Activated CD4-positive, alpha-beta T cell treated with anti-CD3 and anti-CD28 coated beads, Interleukin-2, amount 10 ng/mL, durations not matched to agents 7 days and 5 days (primary cell): ENCODE data around the gene USP13. TPM values are rescaled to one million over a fixed set of nuclear protein-coding genes. Genes with fewer than 3 reads are reported as not detected.
"Not testable (repeated sequence)": the region's sequence is repeated elsewhere in the genome, so short reads cannot be mapped to it uniquely, and the experiment has no call there.

ENCODE experiments used
- CTCF ChIA-PET: fragments of 350-600 bp; sonication (Branson Sonifier 250); formaldehyde crosslinking; loops from one replicate; lab custom pipeline; 2021; ENCODE audit warnings: antibody characterized with exemption; lab: Charles Lee
- POLR2A ChIA-PET: fragments of 350-600 bp; sonication (Branson Sonifier 250); formaldehyde crosslinking; loops from one replicate; lab custom pipeline; 2021; ENCODE audit warnings: antibody characterized with exemption; lab: Charles Lee
- DNase-seq: peaks from one replicate; pipeline ENCODE4 v3.0.0-alpha.2; 2020
- H3K27ac Mint-ChIP-seq: one replicate; pipeline ENCODE4 v1.8.0; 2021; ENCODE audit warnings: mild to moderate bottlenecking, moderate library complexity, mixed read lengths
- H3K27me3 Mint-ChIP-seq: one replicate; pipeline ENCODE4 v1.8.0; 2021; ENCODE audit warnings: mixed read lengths
- H3K36me3 Mint-ChIP-seq: one replicate; pipeline ENCODE4 v1.8.0; 2021; ENCODE audit warnings: low read depth, mixed read lengths
- H3K4me1 Mint-ChIP-seq: one replicate; pipeline ENCODE4 v1.8.0; 2021; ENCODE audit warnings: mixed read lengths
- H3K4me3 Mint-ChIP-seq: one replicate; pipeline ENCODE4 v1.8.0; 2021; ENCODE audit warnings: mild to moderate bottlenecking, moderate library complexity, mixed read lengths
- H3K9me3 Mint-ChIP-seq: one replicate; pipeline ENCODE4 v1.8.0; 2021; ENCODE audit warnings: mixed read lengths
- total RNA-seq, 2 experiments: library from RNA; stranded (reverse); gene quantifications; one replicate each; pipeline ENCODE4 v1.2.3, GENCODE V29; 2021

The USP13 gene
- total RNA-seq, 2 experiments from 2014 or later, result 9.6 to 10.3 TPM

DNA sequence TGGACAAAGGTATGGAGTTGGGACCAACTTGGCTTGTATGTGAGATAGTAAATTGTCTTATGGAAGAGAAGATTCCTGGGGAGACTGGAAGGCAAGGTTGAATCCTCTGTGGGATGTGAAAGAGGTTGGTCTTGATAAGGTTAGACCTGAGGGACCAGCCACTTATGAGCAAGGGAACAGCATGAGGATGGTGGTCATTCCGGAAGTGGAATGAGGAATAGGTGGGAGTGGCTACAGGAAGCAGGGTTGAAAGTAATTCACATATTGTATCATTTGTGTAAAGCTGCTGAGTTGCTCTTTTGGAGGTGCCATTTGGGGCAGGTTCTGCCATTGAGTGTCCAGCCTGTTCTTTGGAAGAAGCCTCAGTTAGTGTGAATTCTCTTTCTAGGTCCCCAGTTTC is 13.2 kb downstream of the USP13 start:
- POLR2A ChIA-PET, result no interaction called here
- Mint-ChIP-seq H3K27ac (no peak overlapping the region), H3K9me3 (no peaks in the 10 kb centered on the region), H3K4me1 (no peaks in the 10 kb centered on the region), H3K36me3 (no peaks in the 10 kb centered on the region), H3K4me3 (no peak overlapping the region), H3K27me3 (no peaks in the 10 kb centered on the region)
- CTCF ChIA-PET, result interaction anchor here (0.7 kb wide), 1 partner anchor 42 kb away, joined by 5 read pairs; no protein-coding TSS in a partner anchor
- no peak for DNase-seq

DNA sequence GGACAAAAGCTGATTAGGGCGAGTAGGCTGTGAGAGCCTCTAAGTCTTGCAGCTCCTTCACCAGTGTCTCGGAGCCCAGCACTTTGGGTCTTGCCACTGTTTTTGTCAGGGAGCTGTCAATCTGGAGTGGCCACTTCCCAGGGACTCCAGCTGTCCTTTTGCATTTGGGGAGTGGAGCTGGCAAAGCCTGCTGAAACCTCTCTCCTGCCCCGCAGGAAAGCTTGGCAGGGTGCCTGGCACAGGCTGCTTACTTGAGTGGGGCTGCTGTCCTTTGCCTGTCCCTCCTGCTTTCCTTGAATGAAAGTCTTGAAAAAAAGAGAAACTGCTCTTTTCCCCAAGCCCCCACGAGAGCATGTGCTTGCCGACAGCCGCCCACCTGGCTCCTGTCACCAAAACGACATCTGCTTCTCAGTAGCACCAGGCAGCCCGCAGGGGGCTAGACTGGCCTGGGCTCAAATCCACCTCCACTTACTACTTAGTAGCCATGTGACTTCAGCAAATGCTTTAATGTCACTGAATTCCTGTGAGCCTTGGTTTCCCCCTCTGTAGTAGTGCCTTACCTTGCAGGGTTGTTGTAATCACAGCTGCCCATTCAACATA is 13.7 kb downstream of the USP13 start:
- no peak for DNase-seq
- H3K4me1 Mint-ChIP-seq, result no peaks in the 10 kb centered on the region
- H3K36me3 Mint-ChIP-seq, result no peaks in the 10 kb centered on the region
- H3K9me3 Mint-ChIP-seq, result no peaks in the 10 kb centered on the region
- ChIA-PET CTCF (interaction anchor here (0.7 kb wide), 1 partner anchor 41 kb away, joined by 5 read pairs; no protein-coding TSS in a partner anchor), POLR2A (no interaction called here)
- H3K4me3 Mint-ChIP-seq, result no peak overlapping the region
- no peak overlapping the region for H3K27ac Mint-ChIP-seq
- no peaks in the 10 kb centered on the region for H3K27me3 Mint-ChIP-seq

DNA sequence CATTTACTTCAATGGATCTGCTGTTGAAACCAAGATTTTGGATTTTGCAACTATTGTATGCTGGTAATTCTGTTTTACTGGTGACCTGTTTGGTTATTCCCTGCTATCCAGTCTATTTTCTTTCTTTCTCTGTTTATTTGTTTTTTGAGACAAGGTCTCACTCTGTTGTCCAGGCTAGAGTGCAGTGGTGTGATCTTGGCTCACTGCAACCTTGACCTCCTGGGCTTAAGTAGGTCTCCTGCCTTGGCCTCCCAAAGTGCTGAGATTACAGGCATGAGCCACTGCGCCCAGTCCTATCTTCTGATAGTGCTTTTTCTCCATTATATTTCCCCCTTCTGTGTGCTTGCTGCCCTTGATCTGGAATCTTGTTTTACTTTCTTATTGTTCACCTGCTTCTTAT is 15.6 kb downstream of the USP13 start:
- DNase-seq, result no peak
- Mint-ChIP-seq H3K4me1 (no peaks in the 10 kb centered on the region), H3K27me3 (no peaks in the 10 kb centered on the region), H3K4me3 (no peak overlapping the region), H3K9me3 (no peaks in the 10 kb centered on the region), H3K27ac (no peak overlapping the region), H3K36me3 (no peaks in the 10 kb centered on the region)
- ChIA-PET CTCF (interaction anchor here (1.0 to 1.1 kb wide), 2 partner anchors 18 to 27 kb away, joined by 3 read pairs; no protein-coding TSS in a partner anchor), POLR2A (no interaction called here)

DNA sequence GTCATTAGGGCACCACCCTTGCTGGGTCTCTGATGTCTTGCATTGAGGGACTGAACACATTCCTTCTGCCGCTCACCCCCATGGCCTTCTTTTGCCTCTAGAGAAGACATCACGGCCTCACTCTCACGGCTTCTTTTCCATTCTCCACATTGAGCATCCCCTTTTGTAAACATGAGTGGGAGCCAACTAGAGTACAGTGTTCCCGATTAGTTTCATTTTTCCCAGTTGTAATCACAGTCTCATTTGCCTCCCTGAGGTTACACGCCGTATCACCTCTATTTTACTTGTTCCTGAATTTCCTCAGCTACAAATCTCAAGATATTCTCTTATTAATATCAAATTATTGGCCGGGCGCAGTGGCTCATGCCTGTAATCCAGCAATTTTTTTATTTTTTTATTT is 17.5 kb downstream of the USP13 start:
- no peak overlapping the region for H3K27ac Mint-ChIP-seq
- no peaks in the 10 kb centered on the region for H3K4me1 Mint-ChIP-seq
- no peak overlapping the region for H3K4me3 Mint-ChIP-seq
- peaks cover 2% of the 10 kb centered on the region for H3K36me3 Mint-ChIP-seq
- DNase-seq, result no peak
- POLR2A ChIA-PET, result no interaction called here
- CTCF ChIA-PET, result interaction anchor here (0.6 to 1.2 kb wide), 2 partner anchors 12 to 134 kb away, joined by 3 read pairs; no protein-coding TSS in a partner anchor
- no peaks in the 10 kb centered on the region for H3K9me3 Mint-ChIP-seq
- H3K27me3 Mint-ChIP-seq, result no peaks in the 10 kb centered on the region

DNA sequence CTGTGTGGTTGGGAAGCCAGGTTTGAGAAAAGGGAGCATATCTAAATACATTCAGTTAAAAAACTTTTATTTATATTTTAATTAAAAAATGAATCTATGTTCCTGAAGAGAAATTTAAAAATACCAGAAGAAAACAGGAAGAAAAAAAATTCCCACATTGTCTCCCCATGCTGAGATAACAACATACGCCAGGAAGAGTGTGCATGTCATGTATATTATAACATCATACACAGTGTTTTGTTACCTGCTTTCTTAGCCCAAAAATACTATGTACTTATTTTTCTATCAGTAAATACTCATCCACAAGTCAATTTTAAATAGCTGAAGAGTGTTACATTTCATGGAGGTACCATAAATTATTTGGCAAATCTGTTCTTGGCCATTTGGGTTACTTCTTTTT is 18.5 kb downstream of the USP13 start:
- H3K36me3 Mint-ChIP-seq, result peaks cover 2% of the 10 kb centered on the region

DNA sequence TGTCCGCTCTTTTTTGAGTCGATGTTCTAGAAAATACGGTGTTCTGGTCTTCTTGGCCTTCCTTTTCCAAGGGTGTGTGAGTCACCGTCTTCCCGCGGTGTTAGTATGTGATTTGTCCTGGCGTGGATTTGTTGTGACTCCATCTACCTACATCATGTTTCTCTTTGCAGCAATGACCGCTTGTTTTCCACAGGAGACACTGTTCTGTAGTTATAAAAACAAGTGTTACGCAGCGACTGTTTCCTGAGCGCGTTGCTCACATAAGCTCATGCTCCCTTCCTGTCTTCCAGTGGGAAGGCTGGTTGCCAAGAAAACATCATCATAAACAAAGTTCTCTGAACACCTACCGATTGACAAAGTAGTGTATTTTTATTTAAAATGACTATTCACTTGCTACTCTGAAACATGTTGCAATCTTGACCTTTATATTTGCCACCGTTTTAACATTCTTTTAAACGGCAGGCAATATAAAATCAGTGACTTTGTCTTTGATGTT is 19.0 kb downstream of the USP13 start:
- CTCF ChIA-PET, result no interaction called here

More for the DNA sequence above, 18.5 kb downstream of the USP13 start:
- no peak overlapping the region for H3K27ac Mint-ChIP-seq
- POLR2A ChIA-PET, result no interaction called here
- H3K9me3 Mint-ChIP-seq, result no peaks in the 10 kb centered on the region
- CTCF ChIA-PET, result interaction anchor here (1.2 kb wide), 1 partner anchor 13 kb away, joined by 3 read pairs; no protein-coding TSS in a partner anchor
- H3K4me1 Mint-ChIP-seq, result no peaks in the 10 kb centered on the region
- H3K4me3 Mint-ChIP-seq, result no peak overlapping the region
- H3K27me3 Mint-ChIP-seq, result no peaks in the 10 kb centered on the region
- DNase-seq, result no peak

DNA sequence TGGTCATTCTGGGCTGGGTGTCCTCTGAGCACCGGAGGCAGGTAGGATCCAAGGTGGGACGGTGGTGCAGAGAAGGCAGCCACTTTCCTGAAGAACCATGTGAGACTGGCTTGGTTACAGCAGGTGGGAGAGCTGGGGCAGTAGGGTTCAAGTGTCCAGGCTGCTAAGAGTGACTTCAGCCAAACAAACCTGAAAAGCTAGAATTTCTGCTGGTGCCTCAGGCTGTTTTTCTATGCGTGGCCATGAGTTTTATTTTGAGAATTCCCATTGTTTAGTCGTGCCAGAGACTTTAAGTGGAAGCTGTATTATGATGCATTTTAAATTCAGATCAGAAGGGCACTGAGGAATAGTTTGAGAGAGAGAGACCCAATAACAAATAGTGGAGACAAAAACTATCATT is 20.1 kb downstream of the USP13 start:
- Mint-ChIP-seq H3K4me3 (no peak overlapping the region), H3K36me3 (peaks cover 2% of the 10 kb centered on the region), H3K4me1 (no peaks in the 10 kb centered on the region), H3K27me3 (no peaks in the 10 kb centered on the region), H3K9me3 (no peaks in the 10 kb centered on the region), H3K27ac (no peak overlapping the region)
- ChIA-PET CTCF (interaction anchor here (0.6 to 1.3 kb wide), 2 partner anchors 11 to 923 kb away, joined by 3 read pairs; no protein-coding TSS in a partner anchor), POLR2A (no interaction called here)
- no peak for DNase-seq

More for the DNA sequence above, 19.0 kb downstream of the USP13 start:
- POLR2A ChIA-PET, result no interaction called here
- Mint-ChIP-seq H3K4me1 (no peaks in the 10 kb centered on the region), H3K9me3 (no peaks in the 10 kb centered on the region), H3K36me3 (peaks cover 2% of the 10 kb centered on the region), H3K4me3 (no peak overlapping the region), H3K27ac (no peak overlapping the region), H3K27me3 (no peaks in the 10 kb centered on the region)
- no peak for DNase-seq

DNA sequence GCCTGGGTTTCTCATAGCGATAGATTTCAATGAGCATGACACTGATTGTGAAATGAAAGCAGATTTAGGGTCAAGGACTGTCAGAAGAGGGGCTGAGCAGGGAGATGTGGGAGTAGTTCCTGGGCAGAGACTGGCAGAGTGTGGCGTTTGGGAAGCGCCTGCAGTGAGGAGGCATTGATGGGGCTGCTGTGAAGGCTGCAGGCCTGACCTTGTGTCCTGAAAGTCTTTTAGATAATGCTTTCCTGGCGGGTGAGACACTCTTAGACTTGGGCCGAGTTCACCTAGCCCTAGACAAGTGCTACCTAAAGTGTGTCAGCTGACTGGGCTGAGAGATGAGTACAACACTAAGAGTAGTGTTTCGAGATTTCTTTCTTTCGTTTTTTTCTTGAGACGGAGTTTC is 20.7 kb downstream of the USP13 start:
- POLR2A ChIA-PET, result no interaction called here
- no peaks in the 10 kb centered on the region for H3K9me3 Mint-ChIP-seq

GRCh38 chr3:179676081-179676480 is 23.2 kb downstream of the USP13 start:
- no peaks in the 10 kb centered on the region for H3K9me3 Mint-ChIP-seq
- no peak overlapping the region for H3K27ac Mint-ChIP-seq
- no peaks in the 10 kb centered on the region for H3K4me1 Mint-ChIP-seq
- no peak for DNase-seq
- POLR2A ChIA-PET, result no interaction called here
- H3K36me3 Mint-ChIP-seq, result peaks cover 2% of the 10 kb centered on the region
- CTCF ChIA-PET, result no interaction called here
- no peak overlapping the region for H3K4me3 Mint-ChIP-seq
- H3K27me3 Mint-ChIP-seq, result no peaks in the 10 kb centered on the region

More for the DNA sequence above, 20.7 kb downstream of the USP13 start:
- no peak for DNase-seq
- Mint-ChIP-seq H3K27ac (no peak overlapping the region), H3K36me3 (peaks cover 2% of the 10 kb centered on the region), H3K4me3 (no peak overlapping the region), H3K4me1 (no peaks in the 10 kb centered on the region), H3K27me3 (no peaks in the 10 kb centered on the region)
- CTCF ChIA-PET, result interaction anchor here (1.3 kb wide), 1 partner anchor 11 kb away, joined by 3 read pairs; no protein-coding TSS in a partner anchor

GRCh38 chr3:179677884-179678283 is 25.0 kb downstream of the USP13 start:
- Mint-ChIP-seq H3K27ac (no peak overlapping the region), H3K36me3 (peaks cover 2% of the 10 kb centered on the region), H3K4me1 (no peaks in the 10 kb centered on the region), H3K27me3 (no peaks in the 10 kb centered on the region), H3K9me3 (no peaks in the 10 kb centered on the region), H3K4me3 (no peak overlapping the region)
- POLR2A ChIA-PET, result no interaction called here
- DNase-seq, result no peak
- CTCF ChIA-PET, result no interaction called here

GRCh38 chr3:179681492-179682263 is 28.8 kb downstream of the USP13 start:
- no peaks in the 10 kb centered on the region for H3K4me1 Mint-ChIP-seq
- DNase-seq, result no peak
- H3K27me3 Mint-ChIP-seq, result no peaks in the 10 kb centered on the region
- H3K9me3 Mint-ChIP-seq, result no peaks in the 10 kb centered on the region
- H3K36me3 Mint-ChIP-seq, result peaks cover 3% of the 10 kb centered on the region
- ChIA-PET POLR2A (no interaction called here), CTCF (no interaction called here)
- H3K4me3 Mint-ChIP-seq, result no peak overlapping the region
- H3K27ac Mint-ChIP-seq, result no peak overlapping the region

DNA sequence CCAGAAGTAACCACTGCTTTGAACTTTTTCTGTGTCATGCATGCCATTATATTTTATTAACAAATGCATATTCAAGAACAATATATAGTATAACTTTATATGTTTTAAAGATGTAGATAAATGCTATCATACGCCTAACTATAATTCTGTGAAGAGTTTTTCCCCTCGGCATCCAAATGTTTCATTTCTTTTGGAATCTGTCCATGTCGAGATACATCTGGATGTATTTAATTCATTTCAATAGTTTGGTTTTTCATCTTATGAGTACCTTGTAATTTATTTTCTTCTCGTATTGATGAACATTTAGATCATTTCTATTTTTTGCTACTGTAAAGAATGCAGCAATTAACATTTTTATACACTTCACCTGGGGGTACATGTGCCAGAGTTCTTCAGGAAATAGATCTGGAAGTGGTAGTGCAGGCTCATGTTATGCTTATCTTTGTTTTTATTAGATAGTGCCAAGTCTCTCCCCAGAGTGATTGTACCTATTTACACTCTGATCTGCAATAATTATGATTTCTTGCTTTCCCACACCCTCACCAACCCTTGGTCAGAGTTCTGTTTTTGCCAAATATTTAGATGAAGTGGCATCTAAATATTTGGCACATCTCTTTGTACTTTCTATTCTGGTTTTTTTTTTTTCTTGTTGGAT is 29.7 kb downstream of the USP13 start:
- Mint-ChIP-seq H3K9me3 (no peaks in the 10 kb centered on the region), H3K4me1 (no peaks in the 10 kb centered on the region), H3K27me3 (no peaks in the 10 kb centered on the region), H3K4me3 (no peak overlapping the region), H3K36me3 (peaks cover 3% of the 10 kb centered on the region), H3K27ac (no peak overlapping the region)
- CTCF ChIA-PET, result no interaction called here
- no peak for DNase-seq
- POLR2A ChIA-PET, result no interaction called here

GRCh38 chr3:179683286-179683685 is 30.4 kb downstream of the USP13 start:
- H3K36me3 Mint-ChIP-seq, H3K4me3 Mint-ChIP-seq, H3K27me3 Mint-ChIP-seq, H3K27ac Mint-ChIP-seq, POLR2A ChIA-PET, DNase-seq, H3K4me1 Mint-ChIP-seq, H3K9me3 Mint-ChIP-seq, CTCF ChIA-PET: not testable (repeated sequence)
